SK-N-MC (cell line): ENCODE measurements around the gene PDS5B.

Experiments used
- EZH2 ChIP-seq: fragments of 200-600 bp; sonication (generic); IDR thresholded peaks from one replicate; pipeline ENCODE4 v1.6.1; 2017; ENCODE audit warnings: antibody characterized with exemption
- POLR2AphosphoS5 ChIP-seq: IDR thresholded peaks from 2 replicates; pipeline ENCODE4 v1.6.1; 2012; ENCODE audit warnings: mild to moderate bottlenecking, low read depth, low read length, borderline replicate concordance

GRCh38 chr13:32737111-32737571, 150.9 kb downstream of the PDS5B start:
- TF ChIP-seq EZH2 (no peak), POLR2AphosphoS5 (no peak)
